H1 (cell line): Measurements from ENCODE around the gene TNS3.
"Not testable (repeated sequence)": the region's sequence is repeated elsewhere in the genome, so short reads cannot be mapped to it uniquely, and the experiment has no call there.

Experiments
- ASH2L ChIP-seq: fragments of 200-600, 300-600 bp; sonication (generic); IDR thresholded peaks from one replicate; pipeline ENCODE4 v1.7.1; 2017; ENCODE audit warnings: low read length
- ATF2 ChIP-seq: IDR thresholded peaks from 2 replicates; pipeline ENCODE4 v1.6.1; 2012; ENCODE audit warnings: low read length, inconsistent platforms
- CBX5 ChIP-seq: fragments of 300-800, 300-1000 bp; sonication (generic); IDR thresholded peaks from 2 replicates; pipeline ENCODE4 v1.7.1; 2016; ENCODE audit warnings: antibody characterized with exemption, low read length, low read depth
- CTCF ChIP-seq, 3 experiments: IDR thresholded peaks; 1 replicate in 2 of 3; 2 replicates in 1 of 3; pipeline versions ENCODE4 v1.5.1 to v1.6.1; 2011; ENCODE audit warnings: low read length in 3 of 3, mild to moderate bottlenecking in 3 of 3, inconsistent platforms in 2 of 3, low read depth in 1 of 3, moderate library complexity in 1 of 3; ENCODE audit not compliant: insufficient read depth in 1 of 3; ENCODE audit errors: control extremely low read depth in 1 of 3
- EP300 ChIP-seq, 2 experiments: IDR thresholded peaks; 1 replicate in 1 of 2; 2 replicates in 1 of 2; pipeline ENCODE4 v1.6.1; 2011 to 2012; ENCODE audit warnings: low read depth in 2 of 2, low read length in 2 of 2, mild to moderate bottlenecking in 2 of 2, borderline replicate concordance in 1 of 2, inconsistent platforms in 1 of 2, moderate library complexity in 1 of 2
- EZH2 ChIP-seq: fragments of 200-600 bp; sonication (generic); IDR thresholded peaks from 2 replicates; pipeline ENCODE4 v1.7.1; 2012; ENCODE audit warnings: low read depth, mild to moderate bottlenecking, moderate library complexity, low read length, inconsistent platforms; ENCODE audit not compliant: severe bottlenecking
- GTF2F1 ChIP-seq: IDR thresholded peaks from 2 replicates; pipeline ENCODE4 v1.6.1; 2012; ENCODE audit warnings: low read depth, low read length, improper control_type of control experiment, borderline replicate concordance
- JUND ChIP-seq: IDR thresholded peaks from 2 replicates; pipeline ENCODE4 v1.6.1; 2011; ENCODE audit warnings: mild to moderate bottlenecking, improper control_type of control experiment, low read length
- KDM5A ChIP-seq: fragments of 200-600 bp; IDR thresholded peaks from 2 replicates; pipeline ENCODE4 v1.7.1; 2012; ENCODE audit warnings: mild to moderate bottlenecking, low read length, inconsistent platforms, mixed read lengths
- POLR2AphosphoS5 ChIP-seq: IDR thresholded peaks from 2 replicates; pipeline ENCODE4 v1.6.1; 2011; ENCODE audit warnings: low read depth, low read length
- SIN3A ChIP-seq, 2 experiments: IDR thresholded peaks in 1 of 2; conservative IDR thresholded peaks in 1 of 2; 2 replicates each; pipeline ENCODE4 v1.6.1; 2011 to 2012; ENCODE audit warnings: low read length in 2 of 2, improper control_type of control experiment in 1 of 2, low read depth in 1 of 2, mild to moderate bottlenecking in 1 of 2
- USF2 ChIP-seq: IDR thresholded peaks from 2 replicates; pipeline ENCODE4 v1.6.1; 2011; ENCODE audit warnings: low read length, improper control_type of control experiment

- not testable (repeated sequence) for TF ChIP-seq EP300 (IDR thresholded peaks at IDR 0.05; ENCODE audit: borderline replicate concordance in 1 of 2, low read depth in 2 of 2, low read length in 2 of 2); CTCF (IDR thresholded peaks at IDR 0.05; ENCODE audit: control extremely low read depth in 1 of 3, insufficient read depth in 1 of 3, low read depth in 1 of 3, low read length in 3 of 3); SIN3A (conservative IDR thresholded peaks at IDR 0.05 in 1 of 2, IDR thresholded peaks at IDR 0.05 in 1 of 2; ENCODE audit: low read depth in 1 of 2, low read length in 2 of 2); POLR2AphosphoS5; USF2; JUND; CBX5; KDM5A; ATF2; EZH2; GTF2F1; ASH2L
Measured at GRCh38 chr7:47541485-47541884, 40.4 kb downstream of the TNS3 start.
